Measurements from ENCODE around the gene RND3. TPM values are rescaled to one million over a fixed set of nuclear protein-coding genes. Genes with fewer than 3 reads are reported as not detected.
A peak's percentile ranks its signal among the peaks of the same experiment; 100 is the strongest.

RND3 gene
- total RNA-seq, 2 donors from 2014 or later: 4.9 to 10.6 TPM

DNA sequence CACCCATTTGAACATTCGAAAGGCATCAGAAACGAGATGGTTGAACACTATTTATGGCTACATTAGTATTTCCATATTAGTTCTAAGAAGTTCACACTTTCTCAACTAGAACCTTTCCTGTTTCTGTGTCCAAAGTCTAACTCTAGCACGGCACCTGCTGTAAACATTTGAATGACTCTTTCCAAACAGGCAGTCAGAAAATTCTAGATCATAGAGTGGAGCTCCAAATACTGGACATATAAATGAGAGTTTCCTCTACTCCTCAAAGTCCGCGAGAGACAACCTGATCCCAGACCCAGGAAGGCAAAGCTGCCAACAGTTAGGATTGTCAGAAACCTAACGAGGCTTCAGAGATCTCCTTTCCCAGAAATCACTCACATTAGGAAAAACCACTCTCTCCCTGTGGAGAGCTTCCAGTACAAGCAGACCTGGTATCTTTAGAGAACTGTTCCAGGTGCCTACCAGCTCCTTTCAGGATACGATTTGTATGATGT is 10.6 kb downstream of the RND3 start:
- intact Hi-C loops (cut with DNase I): no loop called here
- no peak for TF ChIP-seq POLR2A (IDR thresholded peaks at IDR 0.05)
- TF ChIP-seq, protein P1, sequence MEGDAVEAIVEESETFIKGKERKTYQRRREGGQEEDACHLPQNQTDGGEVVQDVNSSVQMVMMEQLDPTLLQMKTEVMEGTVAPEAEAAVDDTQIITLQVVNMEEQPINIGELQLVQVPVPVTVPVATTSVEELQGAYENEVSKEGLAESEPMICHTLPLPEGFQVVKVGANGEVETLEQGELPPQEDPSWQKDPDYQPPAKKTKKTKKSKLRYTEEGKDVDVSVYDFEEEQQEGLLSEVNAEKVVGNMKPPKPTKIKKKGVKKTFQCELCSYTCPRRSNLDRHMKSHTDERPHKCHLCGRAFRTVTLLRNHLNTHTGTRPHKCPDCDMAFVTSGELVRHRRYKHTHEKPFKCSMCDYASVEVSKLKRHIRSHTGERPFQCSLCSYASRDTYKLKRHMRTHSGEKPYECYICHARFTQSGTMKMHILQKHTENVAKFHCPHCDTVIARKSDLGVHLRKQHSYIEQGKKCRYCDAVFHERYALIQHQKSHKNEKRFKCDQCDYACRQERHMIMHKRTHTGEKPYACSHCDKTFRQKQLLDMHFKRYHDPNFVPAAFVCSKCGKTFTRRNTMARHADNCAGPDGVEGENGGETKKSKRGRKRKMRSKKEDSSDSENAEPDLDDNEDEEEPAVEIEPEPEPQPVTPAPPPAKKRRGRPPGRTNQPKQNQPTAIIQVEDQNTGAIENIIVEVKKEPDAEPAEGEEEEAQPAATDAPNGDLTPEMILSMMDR (IDR thresholded peaks at IDR 0.05): peak in 1 of 7 experiments; percentile 2
- Histone ChIP-seq H3K36me3 (replicated peaks in 1 of 2; ENCODE audit: insufficient read depth in 1 of 2, low read depth in 2 of 2) (no peaks in the 10 kb centered on the region), H3K4me3 (no peak overlapping the region), H3K27ac (peak overlapping the region; percentile 15 to 76 (median 31)), H3K9me3 (no peaks in the 10 kb centered on the region), H3K4me1 (peaks cover 16% of the 10 kb centered on the region), H3K27me3 (no peaks in the 10 kb centered on the region)
- 31 to 53% methylated on average over 7 of the region's 7 CpGs for WGBS, 2 donors
- ATAC-seq: peak; percentile 69
- peak in 2 of 4 donors; percentile 9 to 15 for DNase-seq

DNA sequence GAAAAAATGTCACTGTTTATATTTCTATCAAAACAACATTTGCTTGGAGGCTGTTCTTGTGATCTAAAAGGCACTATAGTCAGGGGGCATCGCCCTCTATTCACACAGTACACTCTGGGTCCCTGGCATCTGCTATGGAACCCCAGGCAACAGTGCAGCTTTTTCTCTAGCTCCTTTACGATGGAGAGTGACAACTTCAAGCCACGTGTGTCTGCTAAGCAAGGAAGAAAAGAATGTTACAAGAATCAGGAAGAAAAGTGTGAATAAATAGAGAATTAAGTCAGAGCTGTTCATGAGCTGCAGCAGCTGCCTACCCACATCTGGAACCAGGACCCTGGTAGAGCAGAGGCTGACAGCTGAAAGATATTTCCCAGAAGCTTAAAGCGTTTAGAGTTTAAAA is 11.2 kb downstream of the RND3 start:
- H3K27ac ChIP-seq: peak overlapping the region; percentile 15 to 76 (median 31)
- ATAC-seq: no peak

DNA sequence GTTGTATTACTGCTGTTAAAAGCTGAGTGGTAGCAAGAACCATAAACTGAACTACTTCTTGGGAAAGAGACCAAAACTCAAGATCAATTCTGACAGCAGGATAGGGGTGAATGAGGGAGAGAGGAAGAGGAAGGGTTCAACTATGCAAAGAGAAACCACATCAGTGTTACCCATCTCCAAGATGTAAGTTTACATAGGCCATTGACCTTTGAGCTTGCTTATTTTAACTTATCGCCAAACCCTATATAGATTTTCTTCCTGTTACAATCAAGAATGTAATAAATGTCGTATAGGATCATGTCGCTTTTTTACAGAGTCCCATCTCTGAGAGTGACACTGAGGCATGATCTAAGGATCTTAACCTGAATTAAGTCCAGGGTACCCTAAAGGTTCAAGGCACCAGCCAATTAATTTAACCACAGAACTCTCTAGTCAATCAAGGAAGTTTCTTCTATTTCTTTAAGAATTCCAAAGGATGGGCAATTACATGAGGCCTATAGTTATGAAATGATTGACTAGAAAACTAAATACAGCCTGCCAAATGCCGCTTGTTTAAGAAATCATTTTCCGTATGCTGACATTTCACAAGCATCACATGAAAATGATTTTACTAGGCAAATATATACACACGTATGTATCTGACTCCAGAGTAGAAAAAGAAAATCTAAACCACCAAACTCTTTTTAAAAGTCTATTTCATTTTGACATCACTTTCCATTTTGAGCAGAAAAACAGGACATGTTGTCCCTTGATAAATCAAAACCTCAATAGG is 11.8 kb downstream of the RND3 start:
- H3K4me3 ChIP-seq: no peak overlapping the region
- H3K27ac ChIP-seq: no peak overlapping the region
- intact Hi-C loops (cut with DNase I): no loop called here
- no peaks in the 10 kb centered on the region for H3K27me3 ChIP-seq
- 78 to 87% methylated on average over 6 of the region's 6 CpGs for WGBS, 2 donors
- no peaks in the 10 kb centered on the region for H3K36me3 ChIP-seq (replicated peaks in 1 of 2; ENCODE audit: insufficient read depth in 1 of 2, low read depth in 2 of 2)
- H3K4me1 ChIP-seq: peaks cover 17% of the 10 kb centered on the region
- ATAC-seq (no peak), DNase-seq (no peak)
- H3K9me3 ChIP-seq: no peaks in the 10 kb centered on the region
- TF ChIP-seq, protein P1 (IDR thresholded peaks at IDR 0.05): no peak
- TF ChIP-seq POLR2A (IDR thresholded peaks at IDR 0.05): no peak

More for the DNA sequence above, 11.2 kb downstream of the RND3 start:
- WGBS, 2 donors: 44 to 50% methylated on average over 4 of the region's 4 CpGs
- no peak overlapping the region for H3K4me3 ChIP-seq
- TF ChIP-seq, protein P1 (IDR thresholded peaks at IDR 0.05): no peak
- TF ChIP-seq POLR2A (IDR thresholded peaks at IDR 0.05): no peak
- intact Hi-C loops (cut with DNase I): no loop called here
- H3K27me3 ChIP-seq: no peaks in the 10 kb centered on the region
- H3K36me3 ChIP-seq (replicated peaks in 1 of 2; ENCODE audit: insufficient read depth in 1 of 2, low read depth in 2 of 2): no peaks in the 10 kb centered on the region
- H3K9me3 ChIP-seq: no peaks in the 10 kb centered on the region
- peaks cover 16% of the 10 kb centered on the region for H3K4me1 ChIP-seq
- no peak for DNase-seq

DNA sequence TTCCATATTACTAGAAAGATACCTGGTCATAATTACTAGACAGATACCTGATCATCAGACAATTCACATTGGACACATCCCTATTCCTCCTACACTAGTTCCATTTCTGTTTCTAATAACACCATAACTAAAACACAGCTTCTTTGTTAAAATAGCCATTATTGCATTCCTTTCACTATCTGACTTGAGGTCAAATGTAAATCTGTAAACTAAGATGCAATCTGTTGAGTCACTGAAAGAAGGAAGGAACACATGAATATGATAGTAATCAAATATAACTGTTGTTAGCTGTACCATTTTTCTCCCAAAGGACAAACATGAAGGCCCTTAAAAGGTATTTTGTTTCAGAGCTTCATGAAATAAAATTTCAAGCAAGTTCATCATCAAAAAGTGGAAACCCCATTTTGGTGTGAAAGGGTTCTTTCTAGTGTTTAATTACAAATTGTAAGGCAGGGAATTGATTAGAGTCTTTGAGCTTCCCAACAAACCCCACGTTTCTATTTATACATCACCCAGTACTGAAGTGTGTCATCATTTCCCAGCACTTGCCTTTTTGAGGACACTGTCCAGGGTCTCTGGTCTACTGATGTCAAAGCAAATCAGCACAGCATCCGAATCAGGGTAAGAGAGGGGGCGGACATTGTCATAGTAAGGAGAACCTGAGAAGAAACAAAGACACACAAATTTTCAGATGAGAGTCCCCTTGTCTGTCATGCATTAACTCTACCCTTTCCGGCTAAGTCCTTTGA is 13.0 kb downstream of the RND3 start:
- H3K4me1 ChIP-seq: peaks cover 20% of the 10 kb centered on the region
- WGBS, 2 donors: 78 to 79% methylated on average over 4 of the region's 4 CpGs
- TF ChIP-seq POLR2A (IDR thresholded peaks at IDR 0.05): no peak
- TF ChIP-seq, protein P1 (IDR thresholded peaks at IDR 0.05): no peak

More for the DNA sequence above, 13.0 kb downstream of the RND3 start:
- DNase-seq: no peak
- H3K27me3 ChIP-seq: no peaks in the 10 kb centered on the region
- ATAC-seq: no peak
- H3K36me3 ChIP-seq (replicated peaks in 1 of 2; ENCODE audit: insufficient read depth in 1 of 2, low read depth in 2 of 2): no peaks in the 10 kb centered on the region
- intact Hi-C loops (cut with DNase I): no loop called here
- H3K9me3 ChIP-seq: no peaks in the 10 kb centered on the region
- no peak overlapping the region for H3K4me3 ChIP-seq
- no peak overlapping the region for H3K27ac ChIP-seq

Measured in body of pancreas (tissue), 4 donors.